Measurements from ENCODE around the gene YLPM1.

- TF ChIP-seq CTCF (IDR thresholded peaks at IDR 0.05) (no peak), EP300 (IDR thresholded peaks at IDR 0.05; ENCODE audit: borderline replicate concordance in 1 of 2, low read depth in 1 of 2, low read length in 1 of 2) (no peak), FOXM1 (IDR thresholded peaks at IDR 0.05; ENCODE audit: low read depth) (no peak), ZBTB33 (IDR thresholded peaks at IDR 0.05; ENCODE audit: borderline replicate concordance, low read depth) (no peak), NFIC (IDR thresholded peaks at IDR 0.05; ENCODE audit: borderline replicate concordance) (no peak), USF2 (IDR thresholded peaks at IDR 0.05; ENCODE audit: borderline replicate concordance, low read depth, low read length) (no peak), TAF1 (IDR thresholded peaks at IDR 0.05; ENCODE audit: borderline replicate concordance, low read depth, low read length) (no peak), POLR2AphosphoS5 (IDR thresholded peaks at IDR 0.05; ENCODE audit: low read depth, low read length) (no peak), MAX (IDR thresholded peaks at IDR 0.05; ENCODE audit: low read depth) (no peak), RXRA (IDR thresholded peaks at IDR 0.05; ENCODE audit: borderline replicate concordance, low read depth) (no peak), YY1 (IDR thresholded peaks at IDR 0.05; ENCODE audit: low read depth) (no peak), GATA2 (CRISPR knock-in tag; IDR thresholded peaks at IDR 0.05) (no peak), RFX5 (IDR thresholded peaks at IDR 0.05; ENCODE audit: low read length) (no peak), JUND (IDR thresholded peaks at IDR 0.05) (no peak)
Observed at GRCh38 chr14:74871819-74872218, 108.7 kb downstream of the YLPM1 start.
